ENCODE results near the gene SAMD14. TPM values are rescaled to one million over a fixed set of nuclear protein-coding genes. Genes with fewer than 3 reads are reported as not detected.
A peak's percentile ranks its signal among the peaks of the same experiment; 100 is the strongest.

Gene SAMD14
- total and polyA plus RNA-seq, 11 donors: 0.44 to 3.9 (median 1.2) TPM

- TF ChIP-seq, protein P1, sequence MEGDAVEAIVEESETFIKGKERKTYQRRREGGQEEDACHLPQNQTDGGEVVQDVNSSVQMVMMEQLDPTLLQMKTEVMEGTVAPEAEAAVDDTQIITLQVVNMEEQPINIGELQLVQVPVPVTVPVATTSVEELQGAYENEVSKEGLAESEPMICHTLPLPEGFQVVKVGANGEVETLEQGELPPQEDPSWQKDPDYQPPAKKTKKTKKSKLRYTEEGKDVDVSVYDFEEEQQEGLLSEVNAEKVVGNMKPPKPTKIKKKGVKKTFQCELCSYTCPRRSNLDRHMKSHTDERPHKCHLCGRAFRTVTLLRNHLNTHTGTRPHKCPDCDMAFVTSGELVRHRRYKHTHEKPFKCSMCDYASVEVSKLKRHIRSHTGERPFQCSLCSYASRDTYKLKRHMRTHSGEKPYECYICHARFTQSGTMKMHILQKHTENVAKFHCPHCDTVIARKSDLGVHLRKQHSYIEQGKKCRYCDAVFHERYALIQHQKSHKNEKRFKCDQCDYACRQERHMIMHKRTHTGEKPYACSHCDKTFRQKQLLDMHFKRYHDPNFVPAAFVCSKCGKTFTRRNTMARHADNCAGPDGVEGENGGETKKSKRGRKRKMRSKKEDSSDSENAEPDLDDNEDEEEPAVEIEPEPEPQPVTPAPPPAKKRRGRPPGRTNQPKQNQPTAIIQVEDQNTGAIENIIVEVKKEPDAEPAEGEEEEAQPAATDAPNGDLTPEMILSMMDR (IDR thresholded peaks at IDR 0.05): no peak
- no peak for TF ChIP-seq POLR2A (IDR thresholded peaks at IDR 0.05)
- Histone ChIP-seq H3K27ac (peak overlapping the region in 8 of 12 donors; percentile 40 to 99 (median 96)), H3K9me3 (no peaks in the 10 kb centered on the region), H3K36me3 (peaks cover 0 to 66% (median 53%) of the 10 kb centered on the region in 9 donors), H3K27me3 (no peaks in the 10 kb centered on the region), H3K4me1 (peaks cover 6 to 50% (median 29%) of the 10 kb centered on the region in 12 donors), H3K4me3 (no peak overlapping the region)
- ATAC-seq: no peak
- DNase-seq: peak in 1 of 5 donors; percentile 13
- 71 to 82% (median 76%) methylated on average over 7 of the region's 7 CpGs for whole genome bisulfite sequencing, 4 donors
- intact Hi-C loops (cut with DNase I): loop anchor here in 1 of 10 donors (10.0 kb wide), 1 partner anchor 256 kb away; no protein-coding TSS in a partner anchor
Observed at GRCh38 chr17:50109207-50109606, 20.8 kb downstream of the SAMD14 start.

DNA sequence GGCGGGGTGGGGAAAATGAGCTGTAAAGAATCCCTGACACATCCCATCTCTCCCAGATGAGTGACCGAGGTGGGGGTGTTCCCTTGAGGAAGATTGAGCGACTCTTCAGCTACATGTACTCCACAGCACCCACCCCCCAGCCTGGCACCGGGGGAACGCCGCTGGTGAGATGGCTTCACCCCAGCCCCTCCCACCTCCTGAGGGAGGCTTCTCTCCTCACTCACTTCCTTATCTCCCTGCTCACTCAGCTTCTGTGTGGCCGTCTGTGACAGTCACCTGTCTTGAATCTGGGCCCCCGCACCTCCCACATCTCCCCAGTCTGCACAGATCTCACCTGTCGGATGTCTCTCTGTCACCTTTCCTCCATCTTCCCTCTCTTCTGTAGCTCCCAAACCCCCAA lies 21.4 kb downstream of the SAMD14 start:
- intact Hi-C loops (cut with DNase I): loop anchor here in 1 of 10 donors (10.0 kb wide), 1 partner anchor 256 kb away; no protein-coding TSS in a partner anchor
- peak overlapping the region in 10 of 12 donors; percentile 22 to 97 (median 50) for H3K27ac ChIP-seq
- H3K27me3 ChIP-seq: no peaks in the 10 kb centered on the region
- TF ChIP-seq, protein P1 (IDR thresholded peaks at IDR 0.05): no peak
- TF ChIP-seq POLR2A (IDR thresholded peaks at IDR 0.05): no peak
- H3K36me3 ChIP-seq: peaks cover 0 to 71% (median 53%) of the 10 kb centered on the region in 9 donors
- WGBS, 4 donors: 65 to 75% (median 73%) methylated on average over 9 of the region's 9 CpGs
- peak in 1 of 5 donors; percentile 46 for DNase-seq
- no peak for ATAC-seq
- no peak overlapping the region for H3K4me3 ChIP-seq
- peaks cover 6 to 45% (median 29%) of the 10 kb centered on the region in 12 donors for H3K4me1 ChIP-seq
- H3K9me3 ChIP-seq: no peaks in the 10 kb centered on the region

GRCh38 chr17:50107790-50108414 lies 22.1 kb downstream of the SAMD14 start:
- WGBS, 4 donors: 82 to 90% (median 85%) methylated on average over 10 of the region's 10 CpGs
- DNase-seq: peak in 1 of 5 donors; percentile 32
- no peak for TF ChIP-seq POLR2A (IDR thresholded peaks at IDR 0.05)
- TF ChIP-seq, protein P1 (IDR thresholded peaks at IDR 0.05): no peak
- Histone ChIP-seq H3K4me1 (peaks cover 6 to 45% (median 29%) of the 10 kb centered on the region in 12 donors), H3K36me3 (peaks cover 0 to 74% (median 56%) of the 10 kb centered on the region in 9 donors), H3K9me3 (no peaks in the 10 kb centered on the region), H3K4me3 (no peak overlapping the region), H3K27ac (peak overlapping the region in 10 of 12 donors; percentile 22 to 97 (median 50)), H3K27me3 (no peaks in the 10 kb centered on the region)
- intact Hi-C loops (cut with DNase I): loop anchor here in 1 of 10 donors (10.0 kb wide), 1 partner anchor 257 kb away; no protein-coding TSS in a partner anchor
- ATAC-seq: no peak

DNA sequence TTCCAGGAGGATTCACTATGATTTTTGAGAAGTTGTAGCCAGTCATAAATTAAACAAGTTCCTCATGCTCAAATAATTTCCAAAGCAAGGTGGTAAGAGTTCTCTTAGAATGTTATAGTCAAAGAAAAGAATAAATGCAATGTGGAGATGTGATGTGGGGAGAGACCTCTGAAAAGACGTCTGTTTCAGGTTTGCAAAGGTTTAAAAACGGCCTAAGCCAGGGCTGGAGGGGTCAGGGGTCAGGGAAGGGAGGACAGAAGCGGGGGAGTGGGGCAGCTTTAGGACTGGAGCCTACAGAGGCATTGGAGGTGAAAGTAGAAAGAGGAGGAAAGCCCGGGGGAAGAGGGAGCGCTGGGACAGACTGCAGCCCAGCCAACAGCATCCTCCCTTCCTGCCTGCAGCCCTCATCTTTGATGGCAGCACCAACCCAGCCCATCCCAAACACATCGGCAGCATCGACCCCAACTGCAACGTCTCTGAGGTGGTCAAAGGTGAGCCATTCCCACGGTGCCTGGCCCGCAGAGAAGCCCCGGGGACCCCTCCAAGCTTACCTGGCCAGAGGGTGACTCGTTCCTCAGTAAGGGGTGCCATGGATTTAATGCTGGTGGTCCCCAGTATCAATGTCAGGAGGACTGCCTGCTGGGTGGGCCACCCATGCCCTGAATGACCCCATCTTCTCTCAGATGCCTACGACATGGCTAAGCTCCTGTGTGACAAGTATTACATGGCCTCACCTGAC lies 23.4 kb downstream of the SAMD14 start:
- no peak overlapping the region for H3K27ac ChIP-seq
- H3K4me1 ChIP-seq: peaks cover 0 to 44% (median 22%) of the 10 kb centered on the region in 12 donors
- no peak overlapping the region for H3K4me3 ChIP-seq
- intact Hi-C loops (cut with DNase I): loop anchor here in 1 of 10 donors (10.0 kb wide), 1 partner anchor 258 kb away; no protein-coding TSS in a partner anchor
- H3K9me3 ChIP-seq: no peaks in the 10 kb centered on the region
- no peak for ATAC-seq
- H3K36me3 ChIP-seq: peaks cover 0 to 74% (median 56%) of the 10 kb centered on the region in 9 donors
- TF ChIP-seq, protein P1 (IDR thresholded peaks at IDR 0.05): no peak
- no peak for TF ChIP-seq POLR2A (IDR thresholded peaks at IDR 0.05)
- WGBS, 4 donors: 68 to 75% (median 73%) methylated on average over 12 to 13 of the region's 13 CpGs
- no peaks in the 10 kb centered on the region for H3K27me3 ChIP-seq
- peak in 1 of 5 donors; percentile 16 for DNase-seq

Data from heart left ventricle (tissue), 16 donors.